ENCODE data around the gene MFSD6L.

GRCh38 chr17:8785547-8786413, 13.4 kb downstream of the MFSD6L start:
- TF ChIP-seq POLR2A (IDR thresholded peaks at IDR 0.05): no peak
- TF ChIP-seq CTCF (IDR thresholded peaks at IDR 0.05): peak; percentile 67 to 87 (median 78)
